Measurements from ENCODE around the gene SLC9A3.

DNA sequence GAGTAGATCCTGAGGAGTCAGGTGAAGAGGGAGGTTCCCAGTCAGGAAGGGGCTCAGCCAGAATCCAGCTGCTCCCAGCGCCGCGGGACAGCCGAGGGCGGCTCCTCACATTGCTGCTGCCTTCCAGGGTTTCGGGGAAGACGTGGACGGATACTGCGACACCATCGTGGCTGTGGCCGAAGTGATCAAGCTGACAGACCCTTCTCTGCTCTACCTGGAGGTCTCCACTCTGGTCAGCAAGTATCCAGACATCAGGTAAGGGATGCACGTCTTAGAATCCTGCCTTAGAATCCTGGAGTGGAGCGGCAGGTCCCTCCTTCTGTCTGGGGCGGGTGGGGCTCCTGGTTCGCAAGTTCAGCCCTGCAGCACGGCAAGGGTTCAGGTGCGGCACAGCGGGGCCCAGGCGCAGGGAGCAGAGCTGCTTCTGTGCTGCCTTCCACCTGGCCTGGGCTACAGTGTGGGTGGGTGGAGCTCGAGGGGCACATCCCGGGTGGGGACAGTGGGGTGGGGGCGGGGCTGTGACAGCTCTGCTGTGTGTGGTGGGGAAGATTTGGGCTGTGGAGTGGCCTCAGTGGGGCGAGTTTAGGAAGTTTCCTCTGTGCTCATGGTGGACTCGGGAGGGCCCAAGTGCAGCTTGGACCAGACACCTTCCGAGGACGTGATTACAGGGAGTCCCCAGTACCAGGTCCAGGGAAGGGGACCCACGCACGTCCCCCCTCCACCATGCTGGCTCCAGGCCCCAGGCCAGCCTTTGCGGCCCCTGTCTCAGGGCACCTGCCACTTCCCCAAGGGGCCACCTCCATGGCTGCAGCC, 58.5 kb downstream of the SLC9A3 start:
- TF ChIP-seq, protein P1, sequence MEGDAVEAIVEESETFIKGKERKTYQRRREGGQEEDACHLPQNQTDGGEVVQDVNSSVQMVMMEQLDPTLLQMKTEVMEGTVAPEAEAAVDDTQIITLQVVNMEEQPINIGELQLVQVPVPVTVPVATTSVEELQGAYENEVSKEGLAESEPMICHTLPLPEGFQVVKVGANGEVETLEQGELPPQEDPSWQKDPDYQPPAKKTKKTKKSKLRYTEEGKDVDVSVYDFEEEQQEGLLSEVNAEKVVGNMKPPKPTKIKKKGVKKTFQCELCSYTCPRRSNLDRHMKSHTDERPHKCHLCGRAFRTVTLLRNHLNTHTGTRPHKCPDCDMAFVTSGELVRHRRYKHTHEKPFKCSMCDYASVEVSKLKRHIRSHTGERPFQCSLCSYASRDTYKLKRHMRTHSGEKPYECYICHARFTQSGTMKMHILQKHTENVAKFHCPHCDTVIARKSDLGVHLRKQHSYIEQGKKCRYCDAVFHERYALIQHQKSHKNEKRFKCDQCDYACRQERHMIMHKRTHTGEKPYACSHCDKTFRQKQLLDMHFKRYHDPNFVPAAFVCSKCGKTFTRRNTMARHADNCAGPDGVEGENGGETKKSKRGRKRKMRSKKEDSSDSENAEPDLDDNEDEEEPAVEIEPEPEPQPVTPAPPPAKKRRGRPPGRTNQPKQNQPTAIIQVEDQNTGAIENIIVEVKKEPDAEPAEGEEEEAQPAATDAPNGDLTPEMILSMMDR (IDR thresholded peaks at IDR 0.05): no peak
- TF ChIP-seq POLR2A (IDR thresholded peaks at IDR 0.05): no peak
